DOHH2 (cell line): ENCODE results near the gene PLA2G4F.

Experiments used
- H3F3A ChIP-seq: fragments of 200-600 bp; sonication (generic), shearing (Covaris generic); 2 replicates; pipeline ENCODE4 v1.6.0; 2016; ENCODE audit warnings: antibody characterized with exemption, mild to moderate bottlenecking; ENCODE audit not compliant: control insufficient read depth, insufficient read depth
- H3K27ac ChIP-seq: fragments of 200-600 bp; sonication (generic); 2 replicates; pipeline ENCODE4 v1.5.1; 2014; ENCODE audit warnings: low read depth, mild to moderate bottlenecking, low read length, moderate library complexity
- H3K27me3 ChIP-seq: fragments of 200-600 bp; sonication (generic); 2 replicates; pipeline ENCODE4 v1.6.1; 2014; ENCODE audit warnings: mild to moderate bottlenecking, low read length, mixed read lengths; ENCODE audit not compliant: control insufficient read depth
- H3K36me3 ChIP-seq: fragments of 200-600 bp; sonication (generic); 2 replicates; pipeline ENCODE4 v1.6.1; 2014; ENCODE audit warnings: mild to moderate bottlenecking, low read length, moderate library complexity, mixed read lengths; ENCODE audit not compliant: control insufficient read depth
- H3K4me1 ChIP-seq: fragments of 200-600 bp; sonication (generic); 2 replicates; pipeline ENCODE4 v1.6.1; 2014; ENCODE audit warnings: mild to moderate bottlenecking, low read length, mixed read lengths; ENCODE audit not compliant: control insufficient read depth
- H3K4me2 ChIP-seq: fragments of 200-600 bp; sonication (generic); 2 replicates; pipeline ENCODE4 v1.6.0; 2014; ENCODE audit warnings: mild to moderate bottlenecking, low read length, moderate library complexity
- H3K4me3 ChIP-seq: fragments of 200-600 bp; sonication (generic); 2 replicates; pipeline ENCODE4 v1.5.1; 2014; ENCODE audit warnings: mild to moderate bottlenecking, low read length, mixed read lengths
- H3K79me2 ChIP-seq: fragments of 200-600 bp; sonication (generic); 2 replicates; pipeline ENCODE4 v1.6.1; 2014; ENCODE audit warnings: mild to moderate bottlenecking, low read length, mixed read lengths; ENCODE audit not compliant: control insufficient read depth
- H3K9me2 ChIP-seq: fragments of 200-600 bp; sonication (generic); replicated peaks from 2 replicates; pipeline ENCODE4 v1.6.1; 2014; ENCODE audit warnings: mild to moderate bottlenecking, low read length, mixed read lengths; ENCODE audit not compliant: control insufficient read depth
- H3K9me3 ChIP-seq: fragments of 200-600 bp; sonication (generic); 2 replicates; pipeline ENCODE4 v1.6.1; 2014; ENCODE audit warnings: antibody characterized with exemption, low read length, mixed read lengths; ENCODE audit not compliant: control insufficient read depth, insufficient read depth
- H4K20me1 ChIP-seq: fragments of 200-600 bp; sonication (generic); 2 replicates; pipeline ENCODE4 v1.6.0; 2014; ENCODE audit warnings: low read depth, mild to moderate bottlenecking, antibody characterized with exemption, low read length, moderate library complexity; ENCODE audit not compliant: control insufficient read depth, insufficient read depth
- CTCF ChIP-seq: fragments of 200-600 bp; sonication (generic); IDR thresholded peaks from one replicate; pipeline ENCODE4 v1.5.1; 2014; ENCODE audit warnings: antibody characterized with exemption, mild to moderate bottlenecking, low read depth, low read length; ENCODE audit not compliant: poor library complexity, severe bottlenecking
- EZH2phosphoT487 ChIP-seq: fragments of 200-600 bp; sonication (generic); IDR thresholded peaks from 2 replicates; pipeline ENCODE4 v1.6.1; 2017; ENCODE audit warnings: borderline replicate concordance, mild to moderate bottlenecking, antibody characterized with exemption, low read length, moderate library complexity, mixed read lengths

Gene PLA2G4F

GRCh38 chr15:42178056-42178455 is 21.6 kb upstream of the PLA2G4F start:
- Histone ChIP-seq H3K79me2 (no peaks in the 10 kb centered on the region), H3F3A (no peaks in the 10 kb centered on the region), H3K4me1 (no peaks in the 10 kb centered on the region), H3K4me2 (no peak overlapping the region), H3K36me3 (peaks cover 47% of the 10 kb centered on the region), H3K9me3 (no peaks in the 10 kb centered on the region), H3K9me2 (no peaks in the 10 kb centered on the region), H3K27me3 (no peaks in the 10 kb centered on the region), H3K27ac (no peak overlapping the region), H4K20me1 (no peaks in the 10 kb centered on the region), H3K4me3 (no peak overlapping the region)
- TF ChIP-seq EZH2phosphoT487 (no peak), CTCF (no peak)

GRCh38 chr15:42175671-42176070 is 19.2 kb upstream of the PLA2G4F start:
- Histone ChIP-seq H3K4me1 (no peaks in the 10 kb centered on the region), H3K9me2 (no peaks in the 10 kb centered on the region), H3K4me2 (no peak overlapping the region), H4K20me1 (no peaks in the 10 kb centered on the region), H3F3A (no peaks in the 10 kb centered on the region), H3K79me2 (no peaks in the 10 kb centered on the region), H3K36me3 (peaks cover 57% of the 10 kb centered on the region), H3K9me3 (no peaks in the 10 kb centered on the region), H3K4me3 (no peak overlapping the region), H3K27ac (no peak overlapping the region), H3K27me3 (no peaks in the 10 kb centered on the region)
- no peak for TF ChIP-seq EZH2phosphoT487
- no peak for TF ChIP-seq CTCF

DNA sequence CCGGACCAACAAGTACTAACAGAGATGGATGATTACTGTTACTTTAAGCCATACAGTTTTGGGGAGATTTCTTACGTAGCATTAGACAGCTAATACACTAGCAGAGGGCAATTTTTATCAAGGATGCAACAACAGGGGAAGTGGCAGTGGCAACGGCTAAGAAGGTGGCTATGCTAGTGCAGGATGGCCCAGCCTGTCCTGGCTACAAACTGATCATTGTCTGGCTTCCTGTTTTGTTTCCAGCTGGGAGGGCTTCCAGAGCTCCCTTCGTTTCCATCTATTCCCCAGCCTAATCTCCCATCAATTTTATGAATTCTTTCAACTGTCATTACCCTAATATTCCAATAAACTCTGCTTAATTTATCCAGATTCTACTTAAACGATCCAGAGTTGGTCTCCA is 16.0 kb upstream of the PLA2G4F start:
- Histone ChIP-seq H3K9me2 (no peaks in the 10 kb centered on the region), H3K27ac (no peak overlapping the region), H3K9me3 (no peaks in the 10 kb centered on the region), H3K36me3 (peaks cover 65% of the 10 kb centered on the region), H3K4me3 (no peak overlapping the region), H3K79me2 (no peaks in the 10 kb centered on the region), H3K4me1 (no peaks in the 10 kb centered on the region), H3K4me2 (no peak overlapping the region), H4K20me1 (no peaks in the 10 kb centered on the region), H3F3A (no peaks in the 10 kb centered on the region), H3K27me3 (no peaks in the 10 kb centered on the region)
- TF ChIP-seq EZH2phosphoT487: no peak
- no peak for TF ChIP-seq CTCF

DNA sequence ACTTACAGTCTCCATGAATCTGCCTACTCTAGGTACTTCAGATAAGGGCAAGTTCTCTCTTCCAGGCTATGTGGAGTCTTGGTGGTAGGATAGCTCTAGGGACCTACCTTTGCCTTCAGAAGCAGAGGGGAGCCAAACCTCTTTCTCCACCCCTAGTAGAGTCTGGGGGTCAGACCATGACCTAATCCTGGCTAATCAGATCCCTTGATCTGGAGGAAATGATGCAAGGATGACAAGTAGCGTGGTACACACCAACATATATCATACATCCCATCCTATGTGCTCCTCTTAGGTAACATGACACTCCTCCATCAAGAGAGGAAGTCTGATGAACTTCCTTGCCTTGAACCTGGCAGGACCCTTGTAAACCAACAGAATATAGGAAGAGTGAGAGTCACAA is 15.4 kb upstream of the PLA2G4F start:
- Histone ChIP-seq H3K4me1 (no peaks in the 10 kb centered on the region), H3K4me3 (no peak overlapping the region), H3K36me3 (peaks cover 68% of the 10 kb centered on the region), H3F3A (no peaks in the 10 kb centered on the region), H3K4me2 (no peak overlapping the region), H3K9me2 (no peaks in the 10 kb centered on the region), H3K79me2 (no peaks in the 10 kb centered on the region), H3K27me3 (no peaks in the 10 kb centered on the region), H3K9me3 (no peaks in the 10 kb centered on the region), H3K27ac (no peak overlapping the region), H4K20me1 (no peaks in the 10 kb centered on the region)
- TF ChIP-seq CTCF (no peak), EZH2phosphoT487 (no peak)
